ENCODE measurements around the gene SLC6A9.

The SLC6A9 gene

GRCh38 chr1:44031252-44032169, at the start of gene SLC6A9:
Gene SLC6A9, minus strand, starts transcription at chr1:44031462. Its CDS starts 7,185 bp downstream, at chr1:44024277.
- peak; percentile 51 for DNase-seq (ENCODE audit: low read depth)

DNA sequence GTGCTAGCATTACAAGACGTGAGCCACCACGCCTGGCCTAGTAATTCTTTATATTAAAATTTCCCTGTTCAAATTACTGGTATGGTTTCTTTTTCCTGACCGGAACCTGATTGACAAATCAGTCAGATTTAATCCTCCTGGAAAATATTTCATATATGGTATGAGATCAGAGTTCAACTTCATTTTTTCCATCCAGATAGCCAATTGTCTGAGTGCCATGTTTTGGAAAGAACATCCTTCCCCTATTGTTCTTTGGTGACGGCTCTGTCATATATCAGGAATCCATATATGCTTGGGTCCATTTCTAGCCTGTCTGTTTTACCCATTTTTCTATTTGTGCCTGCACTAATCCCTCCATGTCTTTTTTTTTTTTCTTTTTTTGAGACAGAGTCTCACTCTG, 48.3 kb upstream of the SLC6A9 start:
- TF ChIP-seq, protein P1, sequence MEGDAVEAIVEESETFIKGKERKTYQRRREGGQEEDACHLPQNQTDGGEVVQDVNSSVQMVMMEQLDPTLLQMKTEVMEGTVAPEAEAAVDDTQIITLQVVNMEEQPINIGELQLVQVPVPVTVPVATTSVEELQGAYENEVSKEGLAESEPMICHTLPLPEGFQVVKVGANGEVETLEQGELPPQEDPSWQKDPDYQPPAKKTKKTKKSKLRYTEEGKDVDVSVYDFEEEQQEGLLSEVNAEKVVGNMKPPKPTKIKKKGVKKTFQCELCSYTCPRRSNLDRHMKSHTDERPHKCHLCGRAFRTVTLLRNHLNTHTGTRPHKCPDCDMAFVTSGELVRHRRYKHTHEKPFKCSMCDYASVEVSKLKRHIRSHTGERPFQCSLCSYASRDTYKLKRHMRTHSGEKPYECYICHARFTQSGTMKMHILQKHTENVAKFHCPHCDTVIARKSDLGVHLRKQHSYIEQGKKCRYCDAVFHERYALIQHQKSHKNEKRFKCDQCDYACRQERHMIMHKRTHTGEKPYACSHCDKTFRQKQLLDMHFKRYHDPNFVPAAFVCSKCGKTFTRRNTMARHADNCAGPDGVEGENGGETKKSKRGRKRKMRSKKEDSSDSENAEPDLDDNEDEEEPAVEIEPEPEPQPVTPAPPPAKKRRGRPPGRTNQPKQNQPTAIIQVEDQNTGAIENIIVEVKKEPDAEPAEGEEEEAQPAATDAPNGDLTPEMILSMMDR (IDR thresholded peaks at IDR 0.05; ENCODE audit: low read depth, low read length, missing control alignments): no peak
- in situ Hi-C loops (cut with HindIII; ENCODE audit: low sequenced_read_pairs): no loop called here
- H3K4me3 ChIP-seq (ENCODE audit: low read depth, low read length): no peak overlapping the region
- DNase-seq (ENCODE audit: low read depth): no peak

More at GRCh38 chr1:44031252-44032169, at the start of gene SLC6A9:
- in situ Hi-C loops (cut with HindIII; ENCODE audit: low sequenced_read_pairs): no loop called here
- H3K4me3 ChIP-seq (ENCODE audit: low read depth, low read length): peak within 1 kb of the TSS; percentile 72
- TF ChIP-seq, protein P1 (IDR thresholded peaks at IDR 0.05; ENCODE audit: low read depth, low read length, missing control alignments): no peak

- TF ChIP-seq, protein P1 (IDR thresholded peaks at IDR 0.05; ENCODE audit: low read depth, low read length, missing control alignments): no peak
- no peak overlapping the region for H3K4me3 ChIP-seq (ENCODE audit: low read depth, low read length)
- no peak for DNase-seq (ENCODE audit: low read depth)
- in situ Hi-C loops (cut with HindIII; ENCODE audit: low sequenced_read_pairs): no loop called here
Observed at GRCh38 chr1:44078104-44078503, 46.8 kb upstream of the SLC6A9 start.

- DNase-seq (ENCODE audit: low read depth): no peak
- TF ChIP-seq, protein P1 (IDR thresholded peaks at IDR 0.05; ENCODE audit: low read depth, low read length, missing control alignments): no peak
- H3K4me3 ChIP-seq (ENCODE audit: low read depth, low read length): no peak overlapping the region
- in situ Hi-C loops (cut with HindIII; ENCODE audit: low sequenced_read_pairs): no loop called here
Observed at GRCh38 chr1:44077421-44077820, 46.2 kb upstream of the SLC6A9 start.

GRCh38 chr1:44076066-44076465, 44.8 kb upstream of the SLC6A9 start:
- H3K4me3 ChIP-seq (ENCODE audit: low read depth, low read length): no peak overlapping the region
- peak; percentile 26 for DNase-seq (ENCODE audit: low read depth)
- in situ Hi-C loops (cut with HindIII; ENCODE audit: low sequenced_read_pairs): no loop called here
- TF ChIP-seq, protein P1 (IDR thresholded peaks at IDR 0.05; ENCODE audit: low read depth, low read length, missing control alignments): no peak

DNA sequence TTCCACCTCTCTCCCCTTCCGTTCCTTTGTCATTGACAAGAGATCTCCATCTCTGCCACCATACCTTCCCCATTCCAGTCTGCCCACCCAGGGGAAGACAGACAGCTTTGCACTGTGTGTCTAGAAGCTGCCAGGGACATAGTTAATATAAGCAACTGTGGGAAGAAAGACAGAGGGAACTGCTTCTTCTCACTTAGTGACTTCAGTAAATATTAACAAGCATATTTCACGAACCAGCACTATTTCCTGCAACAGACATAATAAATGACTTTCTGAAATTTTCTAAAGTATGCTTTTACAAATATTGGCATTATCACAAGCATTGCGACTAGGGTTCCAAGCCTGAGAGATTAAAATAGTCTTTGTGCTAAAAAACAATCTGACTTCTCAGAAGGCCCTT, 43.2 kb upstream of the SLC6A9 start:
- TF ChIP-seq, protein P1 (IDR thresholded peaks at IDR 0.05; ENCODE audit: low read depth, low read length, missing control alignments): no peak
- in situ Hi-C loops (cut with HindIII; ENCODE audit: low sequenced_read_pairs): no loop called here
- no peak overlapping the region for H3K4me3 ChIP-seq (ENCODE audit: low read depth, low read length)
- no peak for DNase-seq (ENCODE audit: low read depth)
